ENCODE measurements around the gene GLB1L2.

GRCh38 chr11:134384406-134384805 is 52.6 kb downstream of the GLB1L2 start:
- no peak for TF ChIP-seq CTCF (conservative IDR thresholded peaks at IDR 0.05; ENCODE audit: low read depth in 2 of 2)
- no peak for TF ChIP-seq EZH2 (IDR thresholded peaks at IDR 0.05; ENCODE audit: low read depth, unreplicated experiment)
- no peak for TF ChIP-seq STAT1 (IDR thresholded peaks at IDR 0.05; ENCODE audit: unreplicated experiment)
- TF ChIP-seq REST (IDR thresholded peaks at IDR 0.05; ENCODE audit: unreplicated experiment), result no peak
- no peak for TF ChIP-seq JUNB (IDR thresholded peaks at IDR 0.05; ENCODE audit: unreplicated experiment)
- TF ChIP-seq POLR2AphosphoS5 (IDR thresholded peaks at IDR 0.05; ENCODE audit: low read depth), result no peak
- TF ChIP-seq EZH2phosphoT487 (IDR thresholded peaks at IDR 0.05; ENCODE audit: unreplicated experiment), result no peak
- TF ChIP-seq ZNF114 (CRISPR knock-in tag; IDR thresholded peaks at IDR 0.05), result no peak
- TF ChIP-seq CREB1 (CRISPR knock-in tag; IDR thresholded peaks at IDR 0.05; ENCODE audit: low read depth), result no peak
- TF ChIP-seq NANOG (IDR thresholded peaks at IDR 0.05; ENCODE audit: borderline replicate concordance), result no peak
- no peak for TF ChIP-seq ZNF331 (CRISPR knock-in tag; IDR thresholded peaks at IDR 0.05; ENCODE audit: low read depth)
- no peak for TF ChIP-seq ZNF462 (CRISPR knock-in tag; IDR thresholded peaks at IDR 0.05)

All from GM23338 (cell line).